ENCODE measurements around the gene PLXNC1.

DNA sequence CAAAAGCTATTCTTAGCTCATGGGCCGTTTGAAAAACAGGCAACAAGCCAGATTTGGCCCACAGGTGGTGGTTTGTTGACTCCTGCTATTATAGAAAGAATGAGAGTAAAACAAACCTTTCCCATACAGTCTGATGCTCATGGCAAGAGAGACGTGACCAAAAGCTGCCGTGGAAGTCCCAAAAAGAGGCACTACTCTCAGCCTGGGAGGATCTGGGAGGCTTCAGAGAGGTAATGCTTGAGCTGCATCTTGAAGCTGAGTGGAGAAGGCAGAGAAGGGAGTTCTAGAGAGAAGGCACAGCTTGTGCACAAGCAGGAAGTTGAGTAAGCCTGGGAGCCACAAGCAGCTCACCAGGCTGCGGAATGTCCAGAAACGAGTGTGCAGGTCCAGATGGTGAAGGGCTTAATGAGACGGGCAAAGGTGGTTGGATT is 9.6 kb downstream of the PLXNC1 start:
- no peak for TF ChIP-seq POLR2AphosphoS5 (IDR thresholded peaks at IDR 0.05)
- TF ChIP-seq EP300 (IDR thresholded peaks at IDR 0.05): no peak
- TF ChIP-seq, protein P1, sequence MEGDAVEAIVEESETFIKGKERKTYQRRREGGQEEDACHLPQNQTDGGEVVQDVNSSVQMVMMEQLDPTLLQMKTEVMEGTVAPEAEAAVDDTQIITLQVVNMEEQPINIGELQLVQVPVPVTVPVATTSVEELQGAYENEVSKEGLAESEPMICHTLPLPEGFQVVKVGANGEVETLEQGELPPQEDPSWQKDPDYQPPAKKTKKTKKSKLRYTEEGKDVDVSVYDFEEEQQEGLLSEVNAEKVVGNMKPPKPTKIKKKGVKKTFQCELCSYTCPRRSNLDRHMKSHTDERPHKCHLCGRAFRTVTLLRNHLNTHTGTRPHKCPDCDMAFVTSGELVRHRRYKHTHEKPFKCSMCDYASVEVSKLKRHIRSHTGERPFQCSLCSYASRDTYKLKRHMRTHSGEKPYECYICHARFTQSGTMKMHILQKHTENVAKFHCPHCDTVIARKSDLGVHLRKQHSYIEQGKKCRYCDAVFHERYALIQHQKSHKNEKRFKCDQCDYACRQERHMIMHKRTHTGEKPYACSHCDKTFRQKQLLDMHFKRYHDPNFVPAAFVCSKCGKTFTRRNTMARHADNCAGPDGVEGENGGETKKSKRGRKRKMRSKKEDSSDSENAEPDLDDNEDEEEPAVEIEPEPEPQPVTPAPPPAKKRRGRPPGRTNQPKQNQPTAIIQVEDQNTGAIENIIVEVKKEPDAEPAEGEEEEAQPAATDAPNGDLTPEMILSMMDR (IDR thresholded peaks at IDR 0.05): no peak
- TF ChIP-seq POLR2A (IDR thresholded peaks at IDR 0.05): no peak
